Suprapubic skin (tissue), 3 donors: ENCODE data around the gene VWC2L.

Experiments used
- EP300 ChIP-seq: sonication (generic); formaldehyde crosslinking; IDR thresholded peaks from one replicate; pipeline ENCODE4 v1.6.1; 2017; ENCODE audit warnings: antibody characterized with exemption
- POLR2A ChIP-seq, 2 donors: fragments of 450-650 bp; IDR thresholded peaks; one replicate each; pipeline ENCODE4 v1.6.1; 2017; ENCODE audit warnings: antibody characterized with exemption in 2 of 2, mild to moderate bottlenecking in 2 of 2, moderate library complexity in 2 of 2
- TF ChIP-seq, protein P1 (sequence below), 2 donors: fragments of 200-600 bp in 1 of 2; fragments of 450-650 bp in 1 of 2; sonication (generic) in 1 of 2; IDR thresholded peaks; one replicate each; pipeline ENCODE4 v1.5.1; 2016 to 2019; ENCODE audit warnings: antibody characterized with exemption in 2 of 2, mild to moderate bottlenecking in 1 of 2, moderate library complexity in 1 of 2

DNA sequence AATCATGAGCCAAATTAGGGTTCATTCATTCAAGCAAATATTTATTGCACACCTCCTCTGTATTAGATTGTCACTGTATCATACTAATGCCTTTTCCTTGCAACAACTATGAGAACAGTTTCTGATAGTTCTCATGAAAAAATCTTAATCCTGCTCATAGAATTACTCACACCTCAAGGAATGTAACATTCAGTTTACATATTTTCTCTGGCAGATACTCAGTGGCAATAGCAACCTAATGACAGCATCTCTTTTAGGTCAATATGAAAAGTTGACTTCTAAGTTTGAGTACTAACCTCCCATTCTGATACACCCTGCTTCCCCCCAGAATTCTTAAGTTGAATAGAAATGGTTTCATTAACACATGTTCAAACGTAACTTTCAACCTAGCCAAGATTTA, 132.0 kb downstream of the VWC2L start:
- TF ChIP-seq, protein P1, sequence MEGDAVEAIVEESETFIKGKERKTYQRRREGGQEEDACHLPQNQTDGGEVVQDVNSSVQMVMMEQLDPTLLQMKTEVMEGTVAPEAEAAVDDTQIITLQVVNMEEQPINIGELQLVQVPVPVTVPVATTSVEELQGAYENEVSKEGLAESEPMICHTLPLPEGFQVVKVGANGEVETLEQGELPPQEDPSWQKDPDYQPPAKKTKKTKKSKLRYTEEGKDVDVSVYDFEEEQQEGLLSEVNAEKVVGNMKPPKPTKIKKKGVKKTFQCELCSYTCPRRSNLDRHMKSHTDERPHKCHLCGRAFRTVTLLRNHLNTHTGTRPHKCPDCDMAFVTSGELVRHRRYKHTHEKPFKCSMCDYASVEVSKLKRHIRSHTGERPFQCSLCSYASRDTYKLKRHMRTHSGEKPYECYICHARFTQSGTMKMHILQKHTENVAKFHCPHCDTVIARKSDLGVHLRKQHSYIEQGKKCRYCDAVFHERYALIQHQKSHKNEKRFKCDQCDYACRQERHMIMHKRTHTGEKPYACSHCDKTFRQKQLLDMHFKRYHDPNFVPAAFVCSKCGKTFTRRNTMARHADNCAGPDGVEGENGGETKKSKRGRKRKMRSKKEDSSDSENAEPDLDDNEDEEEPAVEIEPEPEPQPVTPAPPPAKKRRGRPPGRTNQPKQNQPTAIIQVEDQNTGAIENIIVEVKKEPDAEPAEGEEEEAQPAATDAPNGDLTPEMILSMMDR (IDR thresholded peaks at IDR 0.05), result no peak
- no peak for TF ChIP-seq POLR2A (IDR thresholded peaks at IDR 0.05)
- no peak for TF ChIP-seq EP300
